NCI-H446 treated with DMSO at 0.1 percent for 48 hours (cell line): ENCODE data around the gene SRGN.
"Not testable (repeated sequence)": the region's sequence is repeated elsewhere in the genome, so short reads cannot be mapped to it uniquely, and the experiment has no call there.

Experiments
- DNase-seq: peaks from one replicate; lab custom pipeline; 2025; lab: John Stamatoyannopoulos, UW

SRGN gene

DNA sequence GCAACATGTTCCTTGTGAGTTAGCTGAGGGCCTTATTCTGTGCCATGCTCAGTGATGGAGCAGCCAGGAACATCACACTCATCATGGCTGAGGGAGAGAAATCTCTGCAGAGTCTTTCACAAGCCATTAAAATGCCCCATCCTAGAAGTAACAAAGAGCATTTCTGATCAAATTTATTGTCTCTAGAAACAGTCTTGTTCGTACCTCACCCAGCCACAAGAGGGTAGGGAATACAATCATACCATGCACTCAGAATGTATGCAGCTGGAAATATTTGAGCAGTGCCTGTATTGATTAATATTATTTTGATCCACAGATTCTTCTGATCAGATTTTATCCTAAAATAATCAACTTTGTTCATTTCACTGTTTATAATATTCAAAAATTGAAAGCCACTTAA lies 53.4 kb downstream of the SRGN start:
- DNase-seq, result no peak

DNA sequence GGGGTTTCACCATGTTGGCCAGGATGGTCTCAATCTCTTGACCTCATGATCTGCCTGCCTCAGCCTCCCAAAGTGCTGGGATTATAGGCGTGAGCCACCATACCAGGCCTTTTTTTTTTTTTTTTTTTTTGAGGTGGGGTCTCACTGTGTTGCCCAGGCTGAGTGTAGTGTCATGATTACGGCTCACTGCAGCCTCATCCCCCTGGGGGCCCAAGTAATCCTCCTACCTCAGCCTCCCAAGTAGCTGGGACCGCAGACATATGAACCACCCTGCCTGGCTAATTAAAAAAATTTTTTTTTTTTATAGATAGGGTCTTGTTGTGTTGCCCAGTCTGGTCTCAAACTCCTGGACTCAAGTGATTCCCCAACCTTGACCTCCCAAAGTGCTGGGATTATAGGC lies 54.2 kb downstream of the SRGN start:
- not testable (repeated sequence) for DNase-seq

DNA sequence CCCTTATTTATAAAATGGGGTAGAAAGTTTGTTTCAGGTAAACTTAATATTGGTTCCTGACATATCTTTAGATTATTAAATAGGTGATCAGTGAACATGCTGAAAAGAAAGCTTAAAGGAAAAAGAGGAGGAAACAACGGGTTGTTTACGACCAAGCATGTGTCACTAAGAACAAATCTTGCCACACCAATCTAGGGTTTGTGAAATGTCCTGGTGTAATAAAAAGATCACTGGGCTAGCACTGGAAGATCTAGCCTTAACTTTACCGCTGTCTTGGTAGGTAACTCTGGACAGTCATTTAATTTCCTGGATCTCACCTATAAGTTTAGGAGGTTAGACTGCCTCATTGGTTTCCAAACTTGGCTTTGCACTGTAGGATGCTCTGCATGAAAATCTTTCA lies 55.1 kb downstream of the SRGN start:
- DNase-seq, result no peak

DNA sequence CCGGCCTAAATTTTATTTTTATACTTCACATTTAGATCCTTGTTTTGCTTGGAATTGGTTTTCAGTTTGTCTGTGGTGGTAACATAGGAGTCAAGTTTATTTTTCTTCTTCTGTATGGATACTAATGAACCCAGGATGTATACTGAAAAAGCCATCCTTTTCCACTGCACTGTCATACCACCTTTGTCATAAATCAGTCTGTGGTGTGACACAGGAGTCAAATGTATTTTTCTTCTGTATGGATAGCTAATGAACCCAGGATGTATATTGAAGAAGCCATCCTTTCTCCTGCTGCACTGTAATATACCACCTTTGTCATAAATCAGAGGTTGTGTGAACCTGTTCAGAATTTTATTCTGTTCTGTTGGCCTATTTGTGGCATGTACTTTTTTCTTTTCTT lies 57.4 kb downstream of the SRGN start:
- DNase-seq, result no peak

DNA sequence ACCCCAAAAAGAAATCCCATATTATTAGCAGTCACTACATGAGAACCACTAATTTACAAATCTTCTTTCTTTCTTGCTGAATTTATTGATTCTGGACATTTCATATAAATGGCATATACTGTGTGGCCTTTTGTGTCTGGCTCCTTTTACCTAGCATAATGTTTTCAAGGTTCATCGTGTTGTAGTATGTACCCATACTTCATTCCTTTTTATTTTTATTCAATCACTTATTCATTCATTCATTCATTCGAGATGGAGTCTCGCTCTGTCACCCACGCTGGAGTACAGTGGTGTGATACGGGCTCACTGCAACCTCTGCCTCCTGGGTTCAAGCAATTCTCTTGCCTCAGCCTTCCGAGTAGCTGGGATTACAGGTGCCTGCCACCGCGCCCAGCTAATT lies 58.0 kb downstream of the SRGN start:
- DNase-seq, result no peak

DNA sequence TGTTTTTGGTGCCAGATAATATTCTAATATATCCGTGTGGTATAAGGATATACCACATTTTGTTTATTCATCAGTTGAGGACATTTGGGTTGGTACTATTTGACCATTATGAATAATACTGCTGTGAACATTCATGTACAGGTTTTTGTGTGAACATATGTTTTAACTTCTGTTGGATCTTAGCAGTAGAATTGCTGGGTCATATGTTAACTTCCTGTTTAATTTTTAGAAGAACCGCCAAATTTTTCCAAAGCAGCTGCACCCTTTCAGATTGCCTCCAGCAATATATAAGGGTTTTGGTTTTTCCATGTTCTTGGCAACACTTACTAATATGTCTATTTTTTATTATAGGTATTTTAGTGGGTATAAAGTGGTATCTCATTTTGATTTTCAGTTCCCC lies 58.9 kb downstream of the SRGN start:
- DNase-seq, result no peak

DNA sequence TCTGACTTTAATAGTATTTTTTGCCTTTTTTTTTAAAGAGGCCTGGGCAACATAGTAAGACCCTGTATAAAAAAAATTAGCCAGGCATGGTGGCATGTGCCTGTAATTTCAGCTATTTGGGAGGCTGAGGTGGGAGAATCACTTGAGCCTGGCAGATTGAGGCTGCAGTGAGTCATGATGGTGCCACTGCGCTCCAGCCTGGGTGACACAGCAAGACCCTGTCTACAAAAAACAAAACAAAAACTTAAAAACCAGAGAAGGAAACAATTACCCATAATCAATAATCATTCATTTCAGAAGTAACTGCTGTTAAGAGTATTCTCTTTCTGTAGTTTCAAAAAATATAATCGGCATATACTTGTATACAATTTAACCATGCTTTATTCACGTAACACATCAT lies 64.1 kb downstream of the SRGN start:
- no peak for DNase-seq

DNA sequence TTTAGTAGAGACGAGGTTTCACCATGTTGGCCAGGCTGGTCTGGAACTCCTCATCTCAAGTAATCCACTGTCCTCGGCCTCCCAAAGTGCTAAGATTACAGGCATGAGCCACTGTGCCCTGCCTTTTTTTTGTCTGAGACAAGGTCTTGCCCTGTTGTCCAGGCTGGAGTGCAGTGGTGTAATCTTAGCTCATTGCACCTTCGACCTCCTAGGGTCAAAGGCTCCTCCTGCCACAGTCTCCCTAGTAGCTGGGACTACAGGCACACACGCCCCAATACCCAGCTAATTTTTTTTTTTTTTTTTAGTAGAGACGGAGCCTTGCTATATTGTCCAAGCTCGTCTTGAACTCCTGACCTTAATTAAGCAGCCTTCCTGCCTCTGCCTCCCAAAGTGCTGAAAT lies 65.3 kb downstream of the SRGN start:
- no peak for DNase-seq
